Common myeloid progenitor, CD34-positive (primary cell): ENCODE results near the gene CHMP4B.
A peak's percentile ranks its signal among the peaks of the same experiment; 100 is the strongest.

Experiments used
- CTCF ChIA-PET: fragments of 350-600 bp; sonication (Branson Sonifier 250); formaldehyde crosslinking; loops from one replicate; lab custom pipeline; 2021; ENCODE audit warnings: antibody characterized with exemption; lab: Charles Lee
- POLR2A ChIA-PET: fragments of 350-600 bp; sonication (Branson Sonifier 250); formaldehyde crosslinking; loops from one replicate; lab custom pipeline; 2021; ENCODE audit warnings: antibody characterized with exemption; lab: Charles Lee
- DNase-seq, 3 donors: peaks; one replicate each; pipeline versions ENCODE4 v3.0.0 to v3.0.0-alpha.2; 2013
- H3K27ac ChIP-seq, 2 experiments: 1 replicate in 1 of 2; 2 replicates in 1 of 2; pipeline ENCODE4 v1.7.0; 2013; ENCODE audit warnings: inconsistent platforms in 2 of 2, low read length in 2 of 2, mild to moderate bottlenecking in 2 of 2, low read depth in 1 of 2, moderate library complexity in 1 of 2; ENCODE audit not compliant: severe bottlenecking in 2 of 2, insufficient read depth in 1 of 2, poor library complexity in 1 of 2
- H3K27me3 ChIP-seq, 5 experiments: replicated peaks in 2 of 5; 1 replicate in 3 of 5; 2 replicates in 2 of 5; pipeline versions ENCODE4 v1.6.1 to v1.7.0; 2013; ENCODE audit warnings: low read length in 4 of 5, mild to moderate bottlenecking in 2 of 5, moderate library complexity in 2 of 5, inconsistent platforms in 1 of 5; ENCODE audit not compliant: insufficient read depth in 5 of 5, control insufficient read depth in 4 of 5
- H3K36me3 ChIP-seq, 4 experiments: 1 replicate in 2 of 4; 2 replicates in 2 of 4; pipeline versions ENCODE4 v1.6.1 to v1.7.0; 2013; ENCODE audit warnings: low read length in 3 of 4, control low read depth in 1 of 4, mild to moderate bottlenecking in 1 of 4; ENCODE audit not compliant: control insufficient read depth in 4 of 4, insufficient read depth in 4 of 4
- H3K4me1 ChIP-seq, 4 experiments: 1 replicate in 3 of 4; 2 replicates in 1 of 4; pipeline versions ENCODE4 v1.6.1 to v1.7.1; 2013; ENCODE audit warnings: low read length in 3 of 4, mild to moderate bottlenecking in 3 of 4, control low read depth in 1 of 4, inconsistent platforms in 1 of 4, moderate library complexity in 1 of 4; ENCODE audit not compliant: control insufficient read depth in 4 of 4, insufficient read depth in 4 of 4; ENCODE audit errors: control extremely low read depth in 1 of 4
- H3K4me3 ChIP-seq, 7 experiments: 1 replicate in 4 of 7; 2 replicates in 3 of 7; pipeline versions ENCODE4 v1.5.1 to v1.7.0; 2013; ENCODE audit warnings: mild to moderate bottlenecking in 7 of 7, low read length in 6 of 7, moderate library complexity in 6 of 7, inconsistent platforms in 2 of 7, low read depth in 2 of 7, control low read depth in 1 of 7; ENCODE audit not compliant: insufficient read depth in 4 of 7, control insufficient read depth in 1 of 7; ENCODE audit errors: extremely low read depth in 1 of 7
- H3K9me3 ChIP-seq, 5 experiments: 1 replicate in 4 of 5; 2 replicates in 1 of 5; pipeline versions ENCODE4 v1.6.1 to v1.7.1; 2013; ENCODE audit warnings: low read length in 4 of 5, mild to moderate bottlenecking in 2 of 5, inconsistent platforms in 1 of 5, low read depth in 1 of 5, moderate library complexity in 1 of 5; ENCODE audit not compliant: control insufficient read depth in 4 of 5, insufficient read depth in 2 of 5; ENCODE audit errors: control extremely low read depth in 1 of 5
- WGBS: methylation state at CpG from one replicate; pipeline ENCODE4 v1.1.5; 2013; ENCODE audit not compliant: insufficient coverage; 5-methylcytosine and 5-hydroxymethylcytosine counted together

Gene CHMP4B

GRCh38 chr20:33769043-33769442 is 42.1 kb upstream of the CHMP4B start:
- H3K36me3 ChIP-seq = peaks cover 0 to 13% (median 5%) of the 10 kb centered on the region in 4 experiments
- no CpG with 5 or more reads among the region's 4 CpGs for WGBS
- CTCF ChIA-PET = no interaction called here
- H3K4me1 ChIP-seq = no peaks in the 10 kb centered on the region
- DNase-seq = no peak
- H3K27me3 ChIP-seq = no peaks in the 10 kb centered on the region
- no peaks in the 10 kb centered on the region for H3K9me3 ChIP-seq
- no peak overlapping the region for H3K27ac ChIP-seq
- POLR2A ChIA-PET = no interaction called here
- H3K4me3 ChIP-seq = no peak overlapping the region

GRCh38 chr20:33770005-33770404 is 41.1 kb upstream of the CHMP4B start:
- CTCF ChIA-PET = no interaction called here
- 98% methylated on average over 7 of the region's 10 CpGs for WGBS
- no peak for DNase-seq
- H3K36me3 ChIP-seq = peaks cover 0 to 13% (median 4%) of the 10 kb centered on the region in 4 experiments
- no peak overlapping the region for H3K27ac ChIP-seq
- H3K9me3 ChIP-seq = no peaks in the 10 kb centered on the region
- H3K27me3 ChIP-seq = no peaks in the 10 kb centered on the region
- POLR2A ChIA-PET = no interaction called here
- no peak overlapping the region for H3K4me3 ChIP-seq
- no peaks in the 10 kb centered on the region for H3K4me1 ChIP-seq

- Histone ChIP-seq H3K4me3 (no peak overlapping the region), H3K9me3 (no peaks in the 10 kb centered on the region), H3K27ac (no peak overlapping the region), H3K36me3 (peaks cover 0 to 8% (median 3%) of the 10 kb centered on the region in 4 experiments), H3K4me1 (no peaks in the 10 kb centered on the region), H3K27me3 (no peaks in the 10 kb centered on the region)
- no peak for DNase-seq
- no CpG with 5 or more reads among the region's 5 CpGs for WGBS
- ChIA-PET POLR2A (interaction anchor here (0.7 kb wide), 1 partner anchor 89 kb away, joined by 3 read pairs; no protein-coding TSS in a partner anchor), CTCF (interaction anchor here (1.0 kb wide), 1 partner anchor 21 kb away, joined by 3 read pairs; no protein-coding TSS in a partner anchor)
Observed at GRCh38 chr20:33771938-33772337, 39.2 kb upstream of the CHMP4B start.

- H3K36me3 ChIP-seq = peaks cover 0 to 7% (median 2%) of the 10 kb centered on the region in 4 experiments
- H3K9me3 ChIP-seq = no peaks in the 10 kb centered on the region
- POLR2A ChIA-PET = interaction anchor here (0.7 kb wide), 1 partner anchor 90 kb away, joined by 3 read pairs; no protein-coding TSS in a partner anchor
- no peaks in the 10 kb centered on the region for H3K4me1 ChIP-seq
- H3K27ac ChIP-seq = no peak overlapping the region
- WGBS = 100% methylated on average over 3 of the region's 3 CpGs
- DNase-seq = no peak
- CTCF ChIA-PET = interaction anchor here (1.0 kb wide), 1 partner anchor 20 kb away, joined by 3 read pairs; no protein-coding TSS in a partner anchor
- no peak overlapping the region for H3K4me3 ChIP-seq
- H3K27me3 ChIP-seq = no peaks in the 10 kb centered on the region
Observed at GRCh38 chr20:33772439-33772838, 38.7 kb upstream of the CHMP4B start.

- peaks cover 0 to 4% (median 1%) of the 10 kb centered on the region in 4 experiments for H3K36me3 ChIP-seq
- no peaks in the 10 kb centered on the region for H3K9me3 ChIP-seq
- no peak overlapping the region for H3K27ac ChIP-seq
- H3K4me3 ChIP-seq = no peak overlapping the region
- POLR2A ChIA-PET = no interaction called here
- DNase-seq = peak in 2 of 3 donors; percentile 10 to 30
- H3K27me3 ChIP-seq = no peaks in the 10 kb centered on the region
- H3K4me1 ChIP-seq = no peaks in the 10 kb centered on the region
- 100% methylated on average over 1 of the region's 2 CpGs for WGBS
- CTCF ChIA-PET = no interaction called here
Observed at GRCh38 chr20:33773412-33774089, 37.6 kb upstream of the CHMP4B start.

GRCh38 chr20:33777816-33778215 is 33.3 kb upstream of the CHMP4B start:
- ChIA-PET POLR2A (no interaction called here), CTCF (no interaction called here)
- no peak overlapping the region for H3K4me3 ChIP-seq
- H3K27ac ChIP-seq = no peak overlapping the region
- peaks cover 0 to 10% (median 3%) of the 10 kb centered on the region in 4 experiments for H3K36me3 ChIP-seq
- no peaks in the 10 kb centered on the region for H3K4me1 ChIP-seq
- DNase-seq = no peak
- H3K9me3 ChIP-seq = no peaks in the 10 kb centered on the region
- H3K27me3 ChIP-seq = no peaks in the 10 kb centered on the region
- WGBS = 100% methylated on average over 1 of the region's 2 CpGs

- no CpG with 5 or more reads among the region's 4 CpGs for WGBS
- DNase-seq = no peak
- no peaks in the 10 kb centered on the region for H3K27me3 ChIP-seq
- H3K4me3 ChIP-seq = no peak overlapping the region
- peaks cover 0 to 6% (median 3%) of the 10 kb centered on the region in 4 experiments for H3K36me3 ChIP-seq
- ChIA-PET CTCF (no interaction called here), POLR2A (interaction anchor here (0.6 kb wide), 1 partner anchor 1221 kb away, joined by 3 read pairs; no protein-coding TSS in a partner anchor)
- H3K27ac ChIP-seq = no peak overlapping the region
- H3K4me1 ChIP-seq = no peaks in the 10 kb centered on the region
- H3K9me3 ChIP-seq = no peaks in the 10 kb centered on the region
Observed at GRCh38 chr20:33781133-33781532, 30.0 kb upstream of the CHMP4B start.
